K562 (cell line): ENCODE data around the gene DNAAF2. TPM values are rescaled to one million over a fixed set of nuclear protein-coding genes. Genes with fewer than 3 reads are reported as not detected.
A peak's percentile ranks its signal among the peaks of the same experiment; 100 is the strongest.

Source experiments
- BCL6 ChIP-seq: fragments of 250-450 bp; sonication (Bioruptor Pico); IDR thresholded peaks from 2 replicates; pipeline ENCODE4 v1.4.0; 2020
- CBFA2T3 ChIP-seq: fragments of 450-650 bp; IDR thresholded peaks from 2 replicates; pipeline ENCODE4 v1.6.1; 2017
- EP400 ChIP-seq: fragments of 450-650 bp; IDR thresholded peaks from 2 replicates; pipeline ENCODE4 v1.6.1; 2017; ENCODE audit warnings: antibody characterized with exemption, mild to moderate bottlenecking, moderate library complexity
- FOSL1 ChIP-seq: fragments of 200-800 bp; sonication (Bioruptor generic); conservative IDR thresholded peaks from 2 replicates; pipeline ENCODE4 v1.6.1; 2016; ENCODE audit warnings: missing genetic modification characterization, missing compliant biosample characterization
- HDAC1 ChIP-seq, 2 experiments: fragments of 450-650 bp; IDR thresholded peaks; 2 replicates each; pipeline ENCODE4 v1.6.1; 2016 to 2017; ENCODE audit warnings: inconsistent platforms in 1 of 2, mild to moderate bottlenecking in 1 of 2, moderate library complexity in 1 of 2
- L3MBTL2 ChIP-seq: fragments of 450-650 bp; IDR thresholded peaks from 2 replicates; pipeline ENCODE4 v1.6.1; 2016; ENCODE audit warnings: mild to moderate bottlenecking, moderate library complexity
- MAX ChIP-seq: sonication (generic); formaldehyde crosslinking; IDR thresholded peaks from 2 replicates; pipeline ENCODE4 v1.9.0; 2022; ENCODE audit warnings: mild to moderate bottlenecking, missing genetic modification reagents
- MEF2D ChIP-seq: conservative IDR thresholded peaks from 2 replicates; pipeline ENCODE4 v1.6.1; 2016; ENCODE audit warnings: low read depth, missing genetic modification characterization, missing compliant biosample characterization
- MNT ChIP-seq, 2 experiments: fragments of 450-650 bp; conservative IDR thresholded peaks; 2 replicates each; pipeline ENCODE4 v1.6.1; 2017; ENCODE audit warnings: mild to moderate bottlenecking in 2 of 2, moderate library complexity in 2 of 2
- MTA3 ChIP-seq: fragments of 450-650 bp; formaldehyde crosslinking; IDR thresholded peaks from 2 replicates; pipeline ENCODE4 v1.6.1; 2017; ENCODE audit warnings: mild to moderate bottlenecking, borderline replicate concordance
- NONO ChIP-seq, 2 experiments: fragments of 200-400 bp in 1 of 2; fragments of 450-650 bp in 1 of 2; formaldehyde crosslinking in 1 of 2; IDR thresholded peaks; 2 replicates each; pipeline ENCODE4 v1.6.1; 2017; ENCODE audit warnings: low read depth in 2 of 2, mild to moderate bottlenecking in 2 of 2, moderate library complexity in 2 of 2, low read length in 1 of 2
- NR1H2 ChIP-seq: sonication (generic); formaldehyde crosslinking; IDR thresholded peaks from 2 replicates; pipeline ENCODE4 v1.4.0; 2020; ENCODE audit warnings: mild to moderate bottlenecking, missing genetic modification reagents
- PTTG1 ChIP-seq: fragments of 450-650 bp; IDR thresholded peaks from 2 replicates; pipeline ENCODE4 v1.6.1; 2016; ENCODE audit warnings: low read depth, mild to moderate bottlenecking, missing genetic modification characterization, missing compliant biosample characterization
- RBM22 ChIP-seq: fragments of 200-400 bp; formaldehyde crosslinking; IDR thresholded peaks from 2 replicates; pipeline ENCODE4 v1.6.1; 2018; ENCODE audit warnings: low read length, low read depth; ENCODE audit not compliant: poor library complexity, severe bottlenecking
- SMC3 ChIP-seq: conservative IDR thresholded peaks from 2 replicates; pipeline ENCODE4 v1.6.1; 2011; ENCODE audit warnings: low read depth, low read length, improper control_type of control experiment; ENCODE audit not compliant: insufficient read depth
- STAT5A ChIP-seq: IDR thresholded peaks from 2 replicates; pipeline ENCODE4 v1.6.1; 2012; ENCODE audit warnings: low read length, inconsistent platforms, borderline replicate concordance
- TCF7 ChIP-seq: sonication (generic); IDR thresholded peaks from 2 replicates; pipeline ENCODE4 v1.6.1; 2016; ENCODE audit warnings: antibody characterized with exemption, borderline replicate concordance
- TRIM24 ChIP-seq, 2 experiments: fragments of 450-650 bp; IDR thresholded peaks; 2 replicates each; pipeline ENCODE4 v1.6.1; 2016
- ZBTB1 ChIP-seq: sonication (generic); formaldehyde crosslinking; IDR thresholded peaks from 2 replicates; pipeline ENCODE4 v1.8.1; 2023; ENCODE audit warnings: missing genetic modification reagents, low read depth, mild to moderate bottlenecking, borderline replicate concordance
- ZNF224 ChIP-seq: sonication (generic); formaldehyde crosslinking; IDR thresholded peaks from 2 replicates; pipeline ENCODE4 v1.8.0; 2022; ENCODE audit warnings: mild to moderate bottlenecking, missing genetic modification reagents
- ZNF274 ChIP-seq: IDR thresholded peaks from 2 replicates; pipeline ENCODE4 v1.6.1; 2011; ENCODE audit warnings: low read depth, mild to moderate bottlenecking, low read length, moderate library complexity, borderline replicate concordance
- ZNF584 ChIP-seq: fragments of 200-800 bp; sonication (Bioruptor generic); IDR thresholded peaks from 2 replicates; pipeline ENCODE4 v1.6.1; 2016; ENCODE audit warnings: low read depth, mild to moderate bottlenecking, missing genetic modification characterization, missing compliant biosample characterization
- polyA plus RNA-seq, 8 experiments: library from polyadenylated mRNA; depleted of rRNA in 4 of 8; stranded (reverse) in 5 of 8; unstranded in 3 of 8; fragments of >200 nt; fragmentation: Nextera tagmentation in 2 of 8; fragmentation: Illumina TruSeq in 1 of 8; extraction: Ambion mirVana in 2 of 8; extraction: Trizol in 1 of 8; gene quantifications; 2 replicates each; pipeline versions ENCODE4 v1.2.1 to v1.2.3, GENCODE V29; 2011 to 2014; ENCODE audit warnings: inconsistent platforms in 1 of 8, missing spikeins in 1 of 8
- total RNA-seq, 7 experiments: library from RNA; depleted of rRNA in 6 of 7; stranded (reverse); fragments of >200 nt in 6 of 7; fragmentation: Illumina TruSeq in 2 of 7; extraction: Trizol in 2 of 7; gene quantifications; 2 replicates each; pipeline versions ENCODE4 v1.2.1 to v1.2.3, GENCODE V29; 2011 to 2021; ENCODE audit warnings: low replicate concordance in 1 of 7
- TF ChIP-seq, protein P1 (sequence below): IDR thresholded peaks from 2 replicates; pipeline ENCODE4 v1.6.1; 2012; ENCODE audit warnings: low read depth, low read length, improper control_type of control experiment, borderline replicate concordance
- TF ChIP-seq, protein P2 (sequence below): sonication (generic); formaldehyde crosslinking; IDR thresholded peaks from 2 replicates; pipeline ENCODE4 v1.5.0; 2020; ENCODE audit warnings: missing genetic modification reagents
- TF ChIP-seq, protein P3 (sequence below): fragments of 250-450 bp; sonication (Bioruptor Pico); IDR thresholded peaks from 2 replicates; pipeline ENCODE4 v1.8.0; 2021; ENCODE audit warnings: moderate library complexity, mild to moderate bottlenecking, inconsistent platforms

The DNAAF2 gene
- total and polyA plus RNA-seq, 9 of the 15 experiments (the other 6 are each of a cell fraction or from before 2014, with no cell fraction given), result 2.4 to 14.6 (median 11.1) TPM

GRCh38 chr14:49634547-49635334 lies at the start of gene DNAAF2 (continued):
- TF ChIP-seq TRIM24 (IDR thresholded peaks at IDR 0.05) (no peak), MNT (conservative IDR thresholded peaks at IDR 0.05) (peak; percentile 61 to 78), NR1H2 (no peak), BCL6 (CRISPR knock-in tag) (no peak), SMC3 (no peak), TCF7 (no peak), MAX (CRISPR knock-in tag) (peak; percentile 65), MTA3 (no peak), ZBTB1 (CRISPR knock-in tag) (no peak), PTTG1 (tag) (no peak), MEF2D (tag) (no peak), FOSL1 (tag) (no peak), EP400 (peak; percentile 41), CBFA2T3 (no peak), HDAC1 (IDR thresholded peaks at IDR 0.05) (peak in 1 of 2 experiments; percentile 72; a peak in 2 of 4 replicates), ZNF274 (no peak), ZNF584 (no peak), NONO (IDR thresholded peaks at IDR 0.05; ENCODE audit: low read depth in 2 of 2, low read length in 1 of 2) (no peak), L3MBTL2 (peak; percentile 64; the same call in 1 of the 2 replicates), STAT5A (no peak), ZNF224 (CRISPR knock-in tag) (no peak), RBM22 (no peak)
- TF ChIP-seq, protein P1, sequence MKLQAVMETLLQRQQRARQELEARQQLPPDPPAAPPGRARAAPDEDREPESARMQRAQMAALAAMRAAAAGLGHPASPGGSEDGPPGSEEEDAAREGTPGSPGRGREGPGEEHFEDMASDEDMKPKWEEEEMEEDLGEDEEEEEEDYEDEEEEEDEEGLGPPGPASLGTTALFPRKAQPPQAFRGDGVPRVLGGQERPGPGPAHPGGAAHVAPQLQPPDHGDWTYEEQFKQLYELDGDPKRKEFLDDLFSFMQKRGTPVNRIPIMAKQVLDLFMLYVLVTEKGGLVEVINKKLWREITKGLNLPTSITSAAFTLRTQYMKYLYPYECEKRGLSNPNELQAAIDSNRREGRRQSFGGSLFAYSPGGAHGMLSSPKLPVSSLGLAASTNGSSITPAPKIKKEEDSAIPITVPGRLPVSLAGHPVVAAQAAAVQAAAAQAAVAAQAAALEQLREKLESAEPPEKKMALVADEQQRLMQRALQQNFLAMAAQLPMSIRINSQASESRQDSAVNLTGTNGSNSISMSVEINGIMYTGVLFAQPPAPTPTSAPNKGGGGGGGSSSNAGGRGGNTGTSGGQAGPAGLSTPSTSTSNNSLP, result no peak
- TF ChIP-seq, protein P2, sequence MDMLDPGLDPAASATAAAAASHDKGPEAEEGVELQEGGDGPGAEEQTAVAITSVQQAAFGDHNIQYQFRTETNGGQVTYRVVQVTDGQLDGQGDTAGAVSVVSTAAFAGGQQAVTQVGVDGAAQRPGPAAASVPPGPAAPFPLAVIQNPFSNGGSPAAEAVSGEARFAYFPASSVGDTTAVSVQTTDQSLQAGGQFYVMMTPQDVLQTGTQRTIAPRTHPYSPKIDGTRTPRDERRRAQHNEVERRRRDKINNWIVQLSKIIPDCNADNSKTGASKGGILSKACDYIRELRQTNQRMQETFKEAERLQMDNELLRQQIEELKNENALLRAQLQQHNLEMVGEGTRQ (CRISPR knock-in tag), result 0 out of 2 replicates have a peak, but pooled peaks have one; percentile 12
- TF ChIP-seq, protein P3, sequence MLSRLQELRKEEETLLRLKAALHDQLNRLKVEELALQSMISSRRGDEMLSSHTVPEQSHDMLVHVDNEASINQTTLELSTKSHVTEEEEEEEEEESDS, result no peak
